GM21717 (cell line): ENCODE results near the gene ARFGAP2.
"Not testable (repeated sequence)": the region's sequence is repeated elsewhere in the genome, so short reads cannot be mapped to it uniquely, and the experiment has no call there.

Experiments
- ATAC-seq: cut with Tn5 transposase; IDR thresholded peaks from one replicate; pipeline ENCODE4 v1.9.1; 2021; ENCODE audit warnings: mild to moderate bottlenecking, moderate library complexity; ENCODE audit not compliant: unreplicated experiment

The ARFGAP2 gene

GRCh38 chr11:47118958-47119688, 57.6 kb downstream of the ARFGAP2 start:
- not testable (repeated sequence) for ATAC-seq
